Activated naive CD8-positive, alpha-beta T cell treated with anti-CD3 and anti-CD28 coated beads, Interleukin-2, amount 50 U/mL, for 24 hours (primary cell): ENCODE data around the gene TBC1D8.

Source experiments
- ATAC-seq: fragments of 150-1000 bp; cut with Tn5 transposase; one replicate; pipeline ENCODE4 v1.10.0; 2021
- DNase-seq: peaks from one replicate; pipeline ENCODE4 v3.0.0; 2021
- H3K27ac Mint-ChIP-seq: one replicate; pipeline ENCODE4 v1.8.0; 2021; ENCODE audit warnings: mild to moderate bottlenecking, mixed read lengths
- H3K27me3 Mint-ChIP-seq: one replicate; pipeline ENCODE4 v1.8.0; 2021; ENCODE audit warnings: mixed read lengths
- H3K36me3 Mint-ChIP-seq: one replicate; pipeline ENCODE4 v1.8.0; 2021; ENCODE audit warnings: low read depth, mixed read lengths
- H3K4me1 Mint-ChIP-seq: one replicate; pipeline ENCODE4 v1.8.0; 2021; ENCODE audit warnings: mixed read lengths
- H3K4me3 Mint-ChIP-seq: one replicate; pipeline ENCODE4 v1.8.0; 2021; ENCODE audit warnings: mild to moderate bottlenecking, moderate library complexity, mixed read lengths
- H3K9me3 Mint-ChIP-seq: one replicate; pipeline ENCODE4 v1.8.0; 2021; ENCODE audit warnings: mixed read lengths

The TBC1D8 gene

GRCh38 chr2:101135412-101136296 lies 15.5 kb downstream of the TBC1D8 start:
- no peaks in the 10 kb centered on the region for H3K36me3 Mint-ChIP-seq
- peaks cover 12% of the 10 kb centered on the region for H3K27me3 Mint-ChIP-seq
- H3K27ac Mint-ChIP-seq: no peak overlapping the region
- no peaks in the 10 kb centered on the region for H3K9me3 Mint-ChIP-seq
- ATAC-seq (no peak), DNase-seq (no peak)
- H3K4me3 Mint-ChIP-seq: no peak overlapping the region
- H3K4me1 Mint-ChIP-seq: no peaks in the 10 kb centered on the region

- H3K27ac Mint-ChIP-seq: no peak overlapping the region
- H3K27me3 Mint-ChIP-seq: no peaks in the 10 kb centered on the region
- H3K4me1 Mint-ChIP-seq: no peaks in the 10 kb centered on the region
- DNase-seq (no peak), ATAC-seq (no peak)
- no peaks in the 10 kb centered on the region for H3K36me3 Mint-ChIP-seq
- H3K9me3 Mint-ChIP-seq: no peaks in the 10 kb centered on the region
- H3K4me3 Mint-ChIP-seq: no peak overlapping the region
These were observed 17.6 kb downstream of the TBC1D8 start for GRCh38 chr2:101133492-101134100.

GRCh38 chr2:101132202-101132601 lies 19.0 kb downstream of the TBC1D8 start:
- Mint-ChIP-seq H3K27ac (no peak overlapping the region), H3K9me3 (no peaks in the 10 kb centered on the region), H3K36me3 (no peaks in the 10 kb centered on the region), H3K4me3 (no peak overlapping the region), H3K4me1 (no peaks in the 10 kb centered on the region), H3K27me3 (no peaks in the 10 kb centered on the region)
- DNase-seq: no peak
- ATAC-seq: no peak

- Mint-ChIP-seq H3K27me3 (no peaks in the 10 kb centered on the region), H3K4me3 (no peak overlapping the region), H3K36me3 (no peaks in the 10 kb centered on the region), H3K27ac (no peak overlapping the region), H3K4me1 (peaks cover 8% of the 10 kb centered on the region), H3K9me3 (no peaks in the 10 kb centered on the region)
- no peak for ATAC-seq
- DNase-seq: no peak
These were observed 21.1 kb downstream of the TBC1D8 start for GRCh38 chr2:101130081-101130480.

- Mint-ChIP-seq H3K36me3 (no peaks in the 10 kb centered on the region), H3K4me1 (peaks cover 14% of the 10 kb centered on the region), H3K27ac (no peak overlapping the region), H3K4me3 (no peak overlapping the region), H3K27me3 (no peaks in the 10 kb centered on the region), H3K9me3 (no peaks in the 10 kb centered on the region)
- DNase-seq (no peak), ATAC-seq (no peak)
These were observed 23.7 kb downstream of the TBC1D8 start for GRCh38 chr2:101127319-101128056.

GRCh38 chr2:101125808-101126207 lies 25.4 kb downstream of the TBC1D8 start:
- Mint-ChIP-seq H3K4me1 (peaks cover 15% of the 10 kb centered on the region), H3K4me3 (no peak overlapping the region), H3K27me3 (no peaks in the 10 kb centered on the region), H3K27ac (no peak overlapping the region), H3K9me3 (no peaks in the 10 kb centered on the region), H3K36me3 (no peaks in the 10 kb centered on the region)
- ATAC-seq (no peak), DNase-seq (no peak)

- H3K4me1 Mint-ChIP-seq: peaks cover 19% of the 10 kb centered on the region
- DNase-seq (no peak), ATAC-seq (no peak)
- no peaks in the 10 kb centered on the region for H3K27me3 Mint-ChIP-seq
- no peaks in the 10 kb centered on the region for H3K9me3 Mint-ChIP-seq
- H3K4me3 Mint-ChIP-seq: no peak overlapping the region
- H3K27ac Mint-ChIP-seq: no peak overlapping the region
- no peaks in the 10 kb centered on the region for H3K36me3 Mint-ChIP-seq
These were observed 25.8 kb downstream of the TBC1D8 start for GRCh38 chr2:101125374-101125773.

- no peaks in the 10 kb centered on the region for H3K27me3 Mint-ChIP-seq
- H3K4me3 Mint-ChIP-seq: no peak overlapping the region
- no peak for ATAC-seq
These were observed 26.4 kb downstream of the TBC1D8 start for GRCh38 chr2:101124643-101125366.

GRCh38 chr2:101123795-101124471 lies 27.2 kb downstream of the TBC1D8 start:
- no peaks in the 10 kb centered on the region for H3K36me3 Mint-ChIP-seq
- H3K4me3 Mint-ChIP-seq: no peak overlapping the region
- peaks cover 19% of the 10 kb centered on the region for H3K4me1 Mint-ChIP-seq
- DNase-seq (no peak), ATAC-seq (no peak)
- no peaks in the 10 kb centered on the region for H3K9me3 Mint-ChIP-seq
- H3K27ac Mint-ChIP-seq: no peak overlapping the region
- H3K27me3 Mint-ChIP-seq: no peaks in the 10 kb centered on the region

More at GRCh38 chr2:101124643-101125366, 26.4 kb downstream of the TBC1D8 start:
- Mint-ChIP-seq H3K4me1 (peaks cover 19% of the 10 kb centered on the region), H3K27ac (no peak overlapping the region), H3K36me3 (no peaks in the 10 kb centered on the region), H3K9me3 (no peaks in the 10 kb centered on the region)
- no peak for DNase-seq

- Mint-ChIP-seq H3K27me3 (no peaks in the 10 kb centered on the region), H3K9me3 (no peaks in the 10 kb centered on the region), H3K27ac (no peak overlapping the region), H3K4me3 (no peak overlapping the region), H3K36me3 (no peaks in the 10 kb centered on the region), H3K4me1 (peaks cover 19% of the 10 kb centered on the region)
- ATAC-seq (no peak), DNase-seq (no peak)
These were observed 30.0 kb downstream of the TBC1D8 start for GRCh38 chr2:101121174-101121573.

- H3K4me1 Mint-ChIP-seq: peaks cover 13% of the 10 kb centered on the region
- DNase-seq (peak; percentile 10), ATAC-seq (peak; percentile 90)
- no peaks in the 10 kb centered on the region for H3K27me3 Mint-ChIP-seq
- H3K27ac Mint-ChIP-seq: no peak overlapping the region
- no peak overlapping the region for H3K4me3 Mint-ChIP-seq
- no peaks in the 10 kb centered on the region for H3K9me3 Mint-ChIP-seq
- H3K36me3 Mint-ChIP-seq: no peaks in the 10 kb centered on the region
These were observed 30.8 kb downstream of the TBC1D8 start for GRCh38 chr2:101120124-101120996.

- Mint-ChIP-seq H3K36me3 (no peaks in the 10 kb centered on the region), H3K4me3 (no peak overlapping the region), H3K4me1 (peaks cover 5% of the 10 kb centered on the region), H3K9me3 (no peaks in the 10 kb centered on the region), H3K27me3 (no peaks in the 10 kb centered on the region), H3K27ac (no peak overlapping the region)
- ATAC-seq (no peak), DNase-seq (no peak)
These were observed 31.8 kb downstream of the TBC1D8 start for GRCh38 chr2:101119431-101119830.

- H3K36me3 Mint-ChIP-seq: no peaks in the 10 kb centered on the region
- DNase-seq (no peak), ATAC-seq (no peak)
- no peaks in the 10 kb centered on the region for H3K27me3 Mint-ChIP-seq
- no peaks in the 10 kb centered on the region for H3K9me3 Mint-ChIP-seq
- no peak overlapping the region for H3K4me3 Mint-ChIP-seq
- peaks cover 5% of the 10 kb centered on the region for H3K4me1 Mint-ChIP-seq
- H3K27ac Mint-ChIP-seq: no peak overlapping the region
These were observed 34.2 kb downstream of the TBC1D8 start for GRCh38 chr2:101116841-101117552.
